Osteocyte (in vitro differentiated cells): ENCODE data around the gene ITPR2. TPM values are rescaled to one million over a fixed set of nuclear protein-coding genes. Genes with fewer than 3 reads are reported as not detected.

Experiments
- DNase-seq: peaks from one replicate; pipeline ENCODE4 v3.0.0; 2021; ENCODE audit warnings: mixed read lengths; ENCODE audit not compliant: unreplicated experiment; ENCODE audit errors: extremely low spot score
- H3K27ac Mint-ChIP-seq: one replicate; pipeline ENCODE4 v1.8.0; 2021; ENCODE audit warnings: mild to moderate bottlenecking, mixed read lengths; ENCODE audit not compliant: unreplicated experiment
- H3K27me3 Mint-ChIP-seq: one replicate; pipeline ENCODE4 v1.8.0; 2021; ENCODE audit warnings: mixed read lengths; ENCODE audit not compliant: unreplicated experiment
- H3K36me3 Mint-ChIP-seq: one replicate; pipeline ENCODE4 v1.8.0; 2021; ENCODE audit warnings: mixed read lengths; ENCODE audit not compliant: unreplicated experiment
- H3K4me1 Mint-ChIP-seq: one replicate; pipeline ENCODE4 v1.8.0; 2021; ENCODE audit warnings: mixed read lengths; ENCODE audit not compliant: unreplicated experiment
- H3K4me3 Mint-ChIP-seq: one replicate; pipeline ENCODE4 v1.8.0; 2021; ENCODE audit warnings: mild to moderate bottlenecking, moderate library complexity, mixed read lengths; ENCODE audit not compliant: unreplicated experiment
- H3K9me3 Mint-ChIP-seq: one replicate; pipeline ENCODE4 v1.8.0; 2021; ENCODE audit warnings: mixed read lengths; ENCODE audit not compliant: unreplicated experiment
- total RNA-seq: library from RNA; stranded (reverse); gene quantifications from 2 replicates; pipeline ENCODE4 v1.2.1, GENCODE V29; 2021
- TF ChIP-seq, protein P1 (sequence below): fragments of 200-600 bp; sonication (generic); IDR thresholded peaks from 2 replicates; pipeline ENCODE4 v1.5.0; 2021; ENCODE audit warnings: antibody characterized with exemption, mild to moderate bottlenecking, moderate library complexity

Gene ITPR2
- total RNA-seq, 1 donor from 2014 or later: 22.1 TPM

DNA sequence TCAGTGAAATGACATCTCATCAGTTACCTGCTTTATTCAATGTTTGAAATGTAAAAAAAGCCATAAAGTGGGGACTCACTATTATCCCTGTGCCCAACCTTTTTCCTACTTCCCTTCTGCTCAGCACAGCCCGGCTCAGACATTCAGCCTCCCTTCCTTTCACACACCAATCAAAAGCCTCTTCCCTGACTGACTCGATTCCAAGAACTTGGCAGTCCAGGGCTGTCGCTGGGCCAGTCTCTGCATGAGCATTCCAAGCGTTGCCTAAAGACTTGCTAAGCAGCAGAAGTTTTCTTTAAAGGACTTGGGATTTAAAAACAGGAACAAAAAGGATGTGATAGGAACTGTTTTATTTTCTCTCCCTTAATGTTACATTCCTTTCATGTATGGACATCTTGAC, 22.7 kb downstream of the ITPR2 start:
- Mint-ChIP-seq H3K4me3 (peak overlapping the region; percentile 56), H3K36me3 (no peaks in the 10 kb centered on the region), H3K27ac (peak overlapping the region; percentile 80), H3K27me3 (no peaks in the 10 kb centered on the region), H3K4me1 (peaks cover 31% of the 10 kb centered on the region), H3K9me3 (no peaks in the 10 kb centered on the region)
- TF ChIP-seq, protein P1, sequence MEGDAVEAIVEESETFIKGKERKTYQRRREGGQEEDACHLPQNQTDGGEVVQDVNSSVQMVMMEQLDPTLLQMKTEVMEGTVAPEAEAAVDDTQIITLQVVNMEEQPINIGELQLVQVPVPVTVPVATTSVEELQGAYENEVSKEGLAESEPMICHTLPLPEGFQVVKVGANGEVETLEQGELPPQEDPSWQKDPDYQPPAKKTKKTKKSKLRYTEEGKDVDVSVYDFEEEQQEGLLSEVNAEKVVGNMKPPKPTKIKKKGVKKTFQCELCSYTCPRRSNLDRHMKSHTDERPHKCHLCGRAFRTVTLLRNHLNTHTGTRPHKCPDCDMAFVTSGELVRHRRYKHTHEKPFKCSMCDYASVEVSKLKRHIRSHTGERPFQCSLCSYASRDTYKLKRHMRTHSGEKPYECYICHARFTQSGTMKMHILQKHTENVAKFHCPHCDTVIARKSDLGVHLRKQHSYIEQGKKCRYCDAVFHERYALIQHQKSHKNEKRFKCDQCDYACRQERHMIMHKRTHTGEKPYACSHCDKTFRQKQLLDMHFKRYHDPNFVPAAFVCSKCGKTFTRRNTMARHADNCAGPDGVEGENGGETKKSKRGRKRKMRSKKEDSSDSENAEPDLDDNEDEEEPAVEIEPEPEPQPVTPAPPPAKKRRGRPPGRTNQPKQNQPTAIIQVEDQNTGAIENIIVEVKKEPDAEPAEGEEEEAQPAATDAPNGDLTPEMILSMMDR: no peak
- DNase-seq: no peak

GRCh38 chr12:26809611-26810285, 23.2 kb downstream of the ITPR2 start:
- DNase-seq: no peak
- Mint-ChIP-seq H3K9me3 (no peaks in the 10 kb centered on the region), H3K36me3 (no peaks in the 10 kb centered on the region), H3K27ac (peak overlapping the region; percentile 80), H3K4me1 (peaks cover 33% of the 10 kb centered on the region), H3K4me3 (no peak overlapping the region), H3K27me3 (no peaks in the 10 kb centered on the region)
- TF ChIP-seq, protein P1: no peak

- H3K27ac Mint-ChIP-seq: no peak overlapping the region
- no peak overlapping the region for H3K4me3 Mint-ChIP-seq
- H3K9me3 Mint-ChIP-seq: no peaks in the 10 kb centered on the region
- no peak for DNase-seq
- H3K4me1 Mint-ChIP-seq: peaks cover 38% of the 10 kb centered on the region
- H3K36me3 Mint-ChIP-seq: no peaks in the 10 kb centered on the region
- TF ChIP-seq, protein P1: no peak
- no peaks in the 10 kb centered on the region for H3K27me3 Mint-ChIP-seq
These were observed 24.1 kb downstream of the ITPR2 start for GRCh38 chr12:26808766-26809476.

DNA sequence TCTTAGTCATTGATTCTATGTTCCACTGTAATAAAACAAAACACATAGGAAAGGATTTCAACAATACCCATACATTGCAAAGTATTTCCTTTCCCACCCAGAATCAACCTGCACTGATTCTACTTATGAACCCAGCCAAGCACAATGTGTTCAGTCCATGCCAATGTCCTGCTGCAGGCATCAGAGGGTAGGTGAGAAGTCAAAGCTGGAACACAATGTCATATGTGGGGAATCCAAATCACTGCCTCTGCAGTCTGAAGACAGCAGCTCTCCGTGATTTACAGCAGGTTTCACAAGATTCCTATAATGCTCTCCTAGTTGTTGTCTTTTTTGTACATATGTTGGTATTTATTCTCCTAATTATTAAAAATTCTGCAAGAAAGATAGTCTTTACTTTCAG, 25.7 kb downstream of the ITPR2 start:
- Mint-ChIP-seq H3K9me3 (no peaks in the 10 kb centered on the region), H3K27ac (no peak overlapping the region), H3K4me3 (no peak overlapping the region), H3K27me3 (no peaks in the 10 kb centered on the region), H3K36me3 (no peaks in the 10 kb centered on the region), H3K4me1 (peaks cover 47% of the 10 kb centered on the region)
- no peak for DNase-seq
- TF ChIP-seq, protein P1: no peak

GRCh38 chr12:26806556-26806955, 26.4 kb downstream of the ITPR2 start:
- H3K27ac Mint-ChIP-seq: peak overlapping the region; percentile 23
- no peaks in the 10 kb centered on the region for H3K9me3 Mint-ChIP-seq
- TF ChIP-seq, protein P1: no peak
- H3K36me3 Mint-ChIP-seq: no peaks in the 10 kb centered on the region
- H3K4me3 Mint-ChIP-seq: no peak overlapping the region
- no peak for DNase-seq
- no peaks in the 10 kb centered on the region for H3K27me3 Mint-ChIP-seq
- peaks cover 47% of the 10 kb centered on the region for H3K4me1 Mint-ChIP-seq
